ENCODE results near the gene BCL6. TPM values are rescaled to one million over a fixed set of nuclear protein-coding genes. Genes with fewer than 3 reads are reported as not detected.

Gene BCL6
- total RNA-seq, 8 experiments from 2014 or later = 1.5 to 65.5 (median 9.5) TPM

- 79 to 100% (median 94%) methylated on average over 2 to 3 of the region's 3 CpGs for WGBS, 10 experiments
- Histone ChIP-seq H3K27ac (no peak overlapping the region), H3K4me3 (no peak overlapping the region), H3K4me1 (replicated peaks in 1 of 2) (peaks cover 2 to 3% of the 10 kb centered on the region in 2 donors)
- in situ Hi-C loops (cut with MboI; ENCODE audit: low pct_unique_long_range_greater_than_20kb in 2 of 9, low sequenced_read_pairs in 9 of 9, unreplicated experiment in 9 of 9) = loop anchor here (10.0 to 25.0 kb wide), 7 partner anchors 427 to 1502 kb away; partner anchors contain the start of genes LPP (in 1 of the 9) and TPRG1 (in 1 of the 9)
- ATAC-seq (replicated peaks in 6 of 8) = no peak
Measured at GRCh38 chr3:187735383-187735782, 9.9 kb downstream of the BCL6 start.

GRCh38 chr3:187734841-187735240, 10.4 kb downstream of the BCL6 start:
- Histone ChIP-seq H3K4me3 (no peak overlapping the region), H3K27ac (no peak overlapping the region), H3K4me1 (replicated peaks in 1 of 2) (peaks cover 0 to 3% of the 10 kb centered on the region in 2 donors)
- WGBS, 10 experiments = 59 to 100% (median 93%) methylated on average over 1 to 3 of the region's 3 CpGs; no CpG with 5 or more reads in 1 of the 10 experiments
- in situ Hi-C loops (cut with MboI; ENCODE audit: low pct_unique_long_range_greater_than_20kb in 2 of 9, low sequenced_read_pairs in 9 of 9, unreplicated experiment in 9 of 9) = loop anchor here (10.0 to 25.0 kb wide), 7 partner anchors 427 to 1502 kb away; partner anchors contain the start of genes LPP (in 1 of the 9) and TPRG1 (in 1 of the 9)
- ATAC-seq (replicated peaks in 6 of 8) = no peak

- WGBS, 10 experiments = 87 to 100% (median 93%) methylated on average over 1 to 11 of the region's 11 CpGs; no CpG with 5 or more reads in 1 of the 10 experiments
- Histone ChIP-seq H3K4me3 (no peak overlapping the region), H3K4me1 (replicated peaks in 1 of 2) (peaks cover 0 to 3% of the 10 kb centered on the region in 2 donors), H3K27ac (no peak overlapping the region)
- in situ Hi-C loops (cut with MboI; ENCODE audit: low pct_unique_long_range_greater_than_20kb in 2 of 9, low sequenced_read_pairs in 9 of 9, unreplicated experiment in 9 of 9) = loop anchor here (10.0 to 25.0 kb wide), 7 partner anchors 429 to 1504 kb away; partner anchors contain the start of genes LPP (in 1 of the 9) and TPRG1 (in 1 of the 9)
- ATAC-seq (replicated peaks in 6 of 8) = no peak
Measured at GRCh38 chr3:187733371-187733770, 11.9 kb downstream of the BCL6 start.

- Histone ChIP-seq H3K4me1 (replicated peaks in 1 of 2) (no peaks in the 10 kb centered on the region), H3K27ac (no peak overlapping the region), H3K4me3 (no peak overlapping the region)
- WGBS, 10 experiments = 87 to 100% (median 92%) methylated on average over 1 to 10 of the region's 12 CpGs; no CpG with 5 or more reads in 2 of the 10 experiments
- in situ Hi-C loops (cut with MboI; ENCODE audit: low pct_unique_long_range_greater_than_20kb in 2 of 9, low sequenced_read_pairs in 9 of 9, unreplicated experiment in 9 of 9) = loop anchor here in 8 of 9 experiments (25.0 kb wide), 5 partner anchors 433 to 1508 kb away; partner anchors contain the start of genes LPP (in 1 of the 8) and TPRG1 (in 1 of the 8)
- no peak for ATAC-seq (replicated peaks in 6 of 8)
Measured at GRCh38 chr3:187729598-187729997, 15.7 kb downstream of the BCL6 start.

- WGBS, 10 experiments = 75 to 100% (median 82%) methylated on average over 2 to 9 of the region's 13 CpGs; no CpG with 5 or more reads in 5 of the 10 experiments
- in situ Hi-C loops (cut with MboI; ENCODE audit: low pct_unique_long_range_greater_than_20kb in 2 of 9, low sequenced_read_pairs in 9 of 9, unreplicated experiment in 9 of 9) = loop anchor here in 8 of 9 experiments (25.0 kb wide), 5 partner anchors 433 to 1508 kb away; partner anchors contain the start of genes LPP (in 1 of the 8) and TPRG1 (in 1 of the 8)
- no peaks in the 10 kb centered on the region for H3K4me1 ChIP-seq (replicated peaks in 1 of 2)
- no peak for ATAC-seq (replicated peaks in 6 of 8)
- H3K27ac ChIP-seq = no peak overlapping the region
- no peak overlapping the region for H3K4me3 ChIP-seq
Measured at GRCh38 chr3:187728940-187729583, 16.2 kb downstream of the BCL6 start.

GRCh38 chr3:187728248-187728647, 17.0 kb downstream of the BCL6 start:
- 50 to 100% (median 92%) methylated on average over 2 to 7 of the region's 8 CpGs; no CpG with 5 or more reads in 6 of the 10 experiments for WGBS, 10 experiments
- Histone ChIP-seq H3K4me1 (replicated peaks in 1 of 2) (no peaks in the 10 kb centered on the region), H3K4me3 (no peak overlapping the region), H3K27ac (no peak overlapping the region)
- ATAC-seq (replicated peaks in 6 of 8) = no peak
- in situ Hi-C loops (cut with MboI; ENCODE audit: low pct_unique_long_range_greater_than_20kb in 2 of 9, low sequenced_read_pairs in 9 of 9, unreplicated experiment in 9 of 9) = loop anchor here in 8 of 9 experiments (25.0 kb wide), 5 partner anchors 434 to 1509 kb away; partner anchors contain the start of genes LPP (in 1 of the 8) and TPRG1 (in 1 of the 8)

- ATAC-seq (replicated peaks in 6 of 8) = no peak
- H3K4me3 ChIP-seq = no peak overlapping the region
- in situ Hi-C loops (cut with MboI; ENCODE audit: low pct_unique_long_range_greater_than_20kb in 2 of 9, low sequenced_read_pairs in 9 of 9, unreplicated experiment in 9 of 9) = loop anchor here in 8 of 9 experiments (25.0 kb wide), 5 partner anchors 436 to 1511 kb away; partner anchors contain the start of genes LPP (in 1 of the 8) and TPRG1 (in 1 of the 8)
- H3K4me1 ChIP-seq (replicated peaks in 1 of 2) = no peaks in the 10 kb centered on the region
- H3K27ac ChIP-seq = no peak overlapping the region
- 60 to 100% (median 80%) methylated on average over 1 to 2 of the region's 13 CpGs; no CpG with 5 or more reads in 5 of the 10 experiments for WGBS, 10 experiments
Measured at GRCh38 chr3:187726564-187726963, 18.7 kb downstream of the BCL6 start.

GRCh38 chr3:187725653-187726370, 19.5 kb downstream of the BCL6 start:
- no peak overlapping the region for H3K4me3 ChIP-seq
- in situ Hi-C loops (cut with MboI; ENCODE audit: low pct_unique_long_range_greater_than_20kb in 2 of 9, low sequenced_read_pairs in 9 of 9, unreplicated experiment in 9 of 9) = loop anchor here in 8 of 9 experiments (25.0 kb wide), 5 partner anchors 436 to 1511 kb away; partner anchors contain the start of genes LPP (in 1 of the 8) and TPRG1 (in 1 of the 8)
- H3K4me1 ChIP-seq (replicated peaks in 1 of 2) = no peaks in the 10 kb centered on the region
- WGBS, 10 experiments = 14 to 100% (median 85%) methylated on average over 1 to 5 of the region's 7 CpGs; no CpG with 5 or more reads in 1 of the 10 experiments
- no peak overlapping the region for H3K27ac ChIP-seq
- ATAC-seq (replicated peaks in 6 of 8) = peak in 1 of 8 experiments; percentile 31

GRCh38 chr3:187725224-187725623, 20.0 kb downstream of the BCL6 start:
- H3K27ac ChIP-seq = no peak overlapping the region
- in situ Hi-C loops (cut with MboI; ENCODE audit: low pct_unique_long_range_greater_than_20kb in 2 of 9, low sequenced_read_pairs in 9 of 9, unreplicated experiment in 9 of 9) = loop anchor here in 8 of 9 experiments (25.0 kb wide), 5 partner anchors 437 to 1512 kb away; partner anchors contain the start of genes LPP (in 1 of the 8) and TPRG1 (in 1 of the 8)
- H3K4me1 ChIP-seq (replicated peaks in 1 of 2) = no peaks in the 10 kb centered on the region
- no peak overlapping the region for H3K4me3 ChIP-seq
- 90 to 100% (median 90%) methylated on average over 1 to 16 of the region's 22 CpGs; no CpG with 5 or more reads in 5 of the 10 experiments for WGBS, 10 experiments
- no peak for ATAC-seq (replicated peaks in 6 of 8)

- no peaks in the 10 kb centered on the region for H3K4me1 ChIP-seq (replicated peaks in 1 of 2)
- 76 to 100% (median 87%) methylated on average over 4 to 6 of the region's 10 CpGs; no CpG with 5 or more reads in 5 of the 10 experiments for WGBS, 10 experiments
- H3K4me3 ChIP-seq = no peak overlapping the region
- H3K27ac ChIP-seq = no peak overlapping the region
- in situ Hi-C loops (cut with MboI; ENCODE audit: low pct_unique_long_range_greater_than_20kb in 2 of 9, low sequenced_read_pairs in 9 of 9, unreplicated experiment in 9 of 9) = no loop called here
- ATAC-seq (replicated peaks in 6 of 8) = no peak
Measured at GRCh38 chr3:187722206-187722612, 23.1 kb downstream of the BCL6 start.

GRCh38 chr3:187721055-187721454, 24.2 kb downstream of the BCL6 start:
- Histone ChIP-seq H3K4me3 (no peak overlapping the region), H3K4me1 (replicated peaks in 1 of 2) (no peaks in the 10 kb centered on the region), H3K27ac (no peak overlapping the region)
- 70 to 95% (median 92%) methylated on average over 3 to 7 of the region's 8 CpGs; no CpG with 5 or more reads in 4 of the 10 experiments for WGBS, 10 experiments
- in situ Hi-C loops (cut with MboI; ENCODE audit: low pct_unique_long_range_greater_than_20kb in 2 of 9, low sequenced_read_pairs in 9 of 9, unreplicated experiment in 9 of 9) = no loop called here
- ATAC-seq (replicated peaks in 6 of 8) = no peak

- peak in 2 of 8 experiments; percentile 3 to 19 for ATAC-seq (replicated peaks in 6 of 8)
- Histone ChIP-seq H3K4me1 (replicated peaks in 1 of 2) (no peaks in the 10 kb centered on the region), H3K4me3 (no peak overlapping the region), H3K27ac (no peak overlapping the region)
- 80 to 100% (median 100%) methylated on average over 1 of the region's 2 CpGs; no CpG with 5 or more reads in 7 of the 10 experiments for WGBS, 10 experiments
- in situ Hi-C loops (cut with MboI; ENCODE audit: low pct_unique_long_range_greater_than_20kb in 2 of 9, low sequenced_read_pairs in 9 of 9, unreplicated experiment in 9 of 9) = no loop called here
Measured at GRCh38 chr3:187720337-187720670, 25.0 kb downstream of the BCL6 start.
